A673 (cell line): ENCODE results near the gene WDFY4.

Source experiments
- EZH2 ChIP-seq: fragments of 200-600 bp; sonication (generic); IDR thresholded peaks from 2 replicates; pipeline ENCODE4 v1.6.1; 2017; ENCODE audit warnings: borderline replicate concordance, low read depth, mild to moderate bottlenecking, mixed read lengths, antibody characterized with exemption, low read length; ENCODE audit not compliant: poor library complexity, severe bottlenecking
- TF ChIP-seq, protein P1 (sequence below): fragments of 300-800, 200-600 bp; sonication (generic); conservative IDR thresholded peaks from 2 replicates; pipeline ENCODE4 v1.5.1; 2017; ENCODE audit warnings: low read depth, mild to moderate bottlenecking, antibody characterized with exemption, low read length, moderate library complexity, mixed read lengths

DNA sequence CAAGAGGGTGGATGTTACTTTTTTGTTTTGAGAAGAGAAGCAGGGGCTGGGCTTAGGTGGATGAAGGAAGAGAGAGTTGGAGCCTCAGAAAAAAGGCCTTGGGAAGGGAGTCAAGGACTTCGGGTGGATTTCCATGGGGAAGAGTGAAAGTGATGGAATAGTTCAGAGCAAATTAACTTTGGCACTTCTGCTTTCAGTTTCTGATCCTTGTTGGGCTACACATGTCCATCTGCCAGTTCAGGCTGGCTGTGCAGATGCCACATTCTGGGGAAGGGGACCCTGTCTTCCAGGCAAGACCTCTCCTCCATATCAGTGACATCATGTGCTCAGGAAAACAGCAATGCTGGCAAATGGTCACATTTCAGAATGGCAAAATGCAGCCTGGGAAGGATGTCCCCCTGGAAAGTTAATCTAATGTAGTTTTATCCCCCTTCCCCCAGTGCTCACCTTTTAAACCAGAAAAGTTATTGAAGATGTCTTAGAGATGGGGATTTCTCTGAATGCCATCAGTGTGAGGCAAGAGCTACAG lies 86.0 kb downstream of the WDFY4 start:
- TF ChIP-seq, protein P1, sequence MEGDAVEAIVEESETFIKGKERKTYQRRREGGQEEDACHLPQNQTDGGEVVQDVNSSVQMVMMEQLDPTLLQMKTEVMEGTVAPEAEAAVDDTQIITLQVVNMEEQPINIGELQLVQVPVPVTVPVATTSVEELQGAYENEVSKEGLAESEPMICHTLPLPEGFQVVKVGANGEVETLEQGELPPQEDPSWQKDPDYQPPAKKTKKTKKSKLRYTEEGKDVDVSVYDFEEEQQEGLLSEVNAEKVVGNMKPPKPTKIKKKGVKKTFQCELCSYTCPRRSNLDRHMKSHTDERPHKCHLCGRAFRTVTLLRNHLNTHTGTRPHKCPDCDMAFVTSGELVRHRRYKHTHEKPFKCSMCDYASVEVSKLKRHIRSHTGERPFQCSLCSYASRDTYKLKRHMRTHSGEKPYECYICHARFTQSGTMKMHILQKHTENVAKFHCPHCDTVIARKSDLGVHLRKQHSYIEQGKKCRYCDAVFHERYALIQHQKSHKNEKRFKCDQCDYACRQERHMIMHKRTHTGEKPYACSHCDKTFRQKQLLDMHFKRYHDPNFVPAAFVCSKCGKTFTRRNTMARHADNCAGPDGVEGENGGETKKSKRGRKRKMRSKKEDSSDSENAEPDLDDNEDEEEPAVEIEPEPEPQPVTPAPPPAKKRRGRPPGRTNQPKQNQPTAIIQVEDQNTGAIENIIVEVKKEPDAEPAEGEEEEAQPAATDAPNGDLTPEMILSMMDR: no peak
- TF ChIP-seq EZH2: no peak
